HEK293T (cell line): ENCODE results near the gene NTF3.

ENCODE experiments used
- CTCF ChIA-PET: fragments of 350-600 bp; formaldehyde crosslinking; extraction: SDS; loops from one replicate; lab custom pipeline; 2021; ENCODE audit warnings: antibody characterized with exemption, inconsistent platforms; lab: Yijun Ruan, JAX
- POLR2A ChIA-PET: fragments of 350-600 bp; formaldehyde crosslinking; extraction: SDS; loops from one replicate; lab custom pipeline; 2020; ENCODE audit warnings: antibody characterized with exemption, inconsistent platforms; lab: Yijun Ruan, JAX
- DNase-seq: peaks from one replicate; pipeline ENCODE4 v3.0.0; 2012; ENCODE audit warnings: mixed read lengths; ENCODE audit errors: extremely low spot score
- ARNT ChIP-seq: fragments of 450-650 bp; IDR thresholded peaks from 2 replicates; pipeline ENCODE4 v1.6.1; 2017; ENCODE audit warnings: mild to moderate bottlenecking
- BHLHE40 ChIP-seq: fragments of 450-650 bp; IDR thresholded peaks from 2 replicates; pipeline ENCODE4 v1.6.1; 2016; ENCODE audit warnings: mild to moderate bottlenecking, moderate library complexity, borderline replicate concordance
- CTBP1 ChIP-seq: fragments of 450-650 bp; IDR thresholded peaks from 2 replicates; pipeline ENCODE4 v1.6.1; 2016; ENCODE audit warnings: borderline replicate concordance
- ELF4 ChIP-seq: fragments of 450-650 bp; IDR thresholded peaks from 2 replicates; pipeline ENCODE4 v1.6.1; 2017; ENCODE audit warnings: antibody characterized with exemption
- FOXA1 ChIP-seq: fragments of 450-650 bp; IDR thresholded peaks from 2 replicates; pipeline ENCODE4 v1.6.1; 2016; ENCODE audit warnings: mild to moderate bottlenecking
- FOXK2 ChIP-seq: fragments of 450-650 bp; IDR thresholded peaks from 2 replicates; pipeline ENCODE4 v1.6.1; 2016; ENCODE audit warnings: mild to moderate bottlenecking
- FOXM1 ChIP-seq: fragments of 450-650 bp; IDR thresholded peaks from 2 replicates; pipeline ENCODE4 v1.6.1; 2017; ENCODE audit warnings: mild to moderate bottlenecking, borderline replicate concordance
- HDGF ChIP-seq: fragments of 450-650 bp; IDR thresholded peaks from 2 replicates; pipeline ENCODE4 v1.6.1; 2017; ENCODE audit warnings: antibody characterized with exemption, borderline replicate concordance
- L3MBTL2 ChIP-seq: fragments of 450-650 bp; conservative IDR thresholded peaks from 2 replicates; pipeline ENCODE4 v1.6.1; 2016; ENCODE audit warnings: mild to moderate bottlenecking
- LEF1 ChIP-seq: fragments of 450-650 bp; IDR thresholded peaks from 2 replicates; pipeline ENCODE4 v1.6.1; 2017; ENCODE audit warnings: mild to moderate bottlenecking, borderline replicate concordance
- NFRKB ChIP-seq: fragments of 450-650 bp; IDR thresholded peaks from 2 replicates; pipeline ENCODE4 v1.6.1; 2016; ENCODE audit warnings: mild to moderate bottlenecking, moderate library complexity
- PKNOX1 ChIP-seq: fragments of 450-650 bp; IDR thresholded peaks from 2 replicates; pipeline ENCODE4 v1.6.1; 2016
- SP1 ChIP-seq: fragments of 450-650 bp; IDR thresholded peaks from 2 replicates; pipeline ENCODE4 v1.6.1; 2017
- SUZ12 ChIP-seq: fragments of 450-650 bp; IDR thresholded peaks from 2 replicates; pipeline ENCODE4 v1.6.1; 2016; ENCODE audit warnings: mild to moderate bottlenecking
- TARDBP ChIP-seq: fragments of 450-650 bp; IDR thresholded peaks from 2 replicates; pipeline ENCODE4 v1.6.1; 2016
- ZNF384 ChIP-seq: fragments of 450-650 bp; IDR thresholded peaks from 2 replicates; pipeline ENCODE4 v1.6.1; 2016

NTF3 gene

GRCh38 chr12:5518584-5519365 lies 86.9 kb downstream of the NTF3 start:
- TF ChIP-seq FOXM1 (no peak), TARDBP (no peak), NFRKB (no peak)
- POLR2A ChIA-PET = no interaction called here
- no peak for DNase-seq
- CTCF ChIA-PET = no interaction called here

GRCh38 chr12:5520037-5520436 lies 88.1 kb downstream of the NTF3 start:
- DNase-seq = no peak
- TF ChIP-seq BHLHE40 = no peak
- no peak for TF ChIP-seq FOXA1
- TF ChIP-seq ZNF384 = no peak
- TF ChIP-seq NFRKB = no peak
- TF ChIP-seq TARDBP = no peak
- no peak for TF ChIP-seq PKNOX1
- TF ChIP-seq L3MBTL2 = no peak
- no peak for TF ChIP-seq ELF4
- TF ChIP-seq SUZ12 = no peak
- CTCF ChIA-PET = no interaction called here
- POLR2A ChIA-PET = no interaction called here

GRCh38 chr12:5520831-5521230 lies 88.9 kb downstream of the NTF3 start:
- POLR2A ChIA-PET = no interaction called here
- CTCF ChIA-PET = no interaction called here
- DNase-seq = no peak
- no peak for TF ChIP-seq ELF4
- TF ChIP-seq FOXM1 = no peak
- TF ChIP-seq BHLHE40 = no peak
- TF ChIP-seq TARDBP = no peak
- no peak for TF ChIP-seq CTBP1
- no peak for TF ChIP-seq ARNT
- TF ChIP-seq FOXK2 = no peak
- no peak for TF ChIP-seq PKNOX1
- no peak for TF ChIP-seq ZNF384
- TF ChIP-seq FOXA1 = no peak
- no peak for TF ChIP-seq SUZ12
- TF ChIP-seq SP1 = no peak

GRCh38 chr12:5521456-5522325 lies 89.8 kb downstream of the NTF3 start:
- DNase-seq = no peak
- POLR2A ChIA-PET = no interaction called here
- CTCF ChIA-PET = no interaction called here
- TF ChIP-seq ARNT (no peak), ZNF384 (no peak), FOXK2 (no peak), BHLHE40 (no peak), CTBP1 (no peak), FOXM1 (no peak)

- DNase-seq = no peak
- POLR2A ChIA-PET = no interaction called here
- no peak for TF ChIP-seq SP1
- no peak for TF ChIP-seq CTBP1
- TF ChIP-seq PKNOX1 = no peak
- TF ChIP-seq LEF1 = no peak
- no peak for TF ChIP-seq FOXA1
- TF ChIP-seq FOXK2 = no peak
- no peak for TF ChIP-seq L3MBTL2
- no peak for TF ChIP-seq HDGF
- TF ChIP-seq ZNF384 = no peak
- no peak for TF ChIP-seq NFRKB
- TF ChIP-seq SUZ12 = no peak
- TF ChIP-seq FOXM1 = no peak
- TF ChIP-seq TARDBP = no peak
- no peak for TF ChIP-seq ARNT
- TF ChIP-seq ELF4 = no peak
- TF ChIP-seq BHLHE40 = no peak
- CTCF ChIA-PET = no interaction called here
These were observed 90.8 kb downstream of the NTF3 start for GRCh38 chr12:5522432-5523335.
